ENCODE data around the gene FBXO27. TPM values are rescaled to one million over a fixed set of nuclear protein-coding genes. Genes with fewer than 3 reads are reported as not detected.

The FBXO27 gene, protein sequence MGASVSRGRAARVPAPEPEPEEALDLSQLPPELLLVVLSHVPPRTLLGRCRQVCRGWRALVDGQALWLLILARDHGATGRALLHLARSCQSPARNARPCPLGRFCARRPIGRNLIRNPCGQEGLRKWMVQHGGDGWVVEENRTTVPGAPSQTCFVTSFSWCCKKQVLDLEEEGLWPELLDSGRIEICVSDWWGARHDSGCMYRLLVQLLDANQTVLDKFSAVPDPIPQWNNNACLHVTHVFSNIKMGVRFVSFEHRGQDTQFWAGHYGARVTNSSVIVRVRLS
- total RNA-seq = 1 to 10 TPM; 3.0 to 9.7 (median 3.8) TPM

DNA sequence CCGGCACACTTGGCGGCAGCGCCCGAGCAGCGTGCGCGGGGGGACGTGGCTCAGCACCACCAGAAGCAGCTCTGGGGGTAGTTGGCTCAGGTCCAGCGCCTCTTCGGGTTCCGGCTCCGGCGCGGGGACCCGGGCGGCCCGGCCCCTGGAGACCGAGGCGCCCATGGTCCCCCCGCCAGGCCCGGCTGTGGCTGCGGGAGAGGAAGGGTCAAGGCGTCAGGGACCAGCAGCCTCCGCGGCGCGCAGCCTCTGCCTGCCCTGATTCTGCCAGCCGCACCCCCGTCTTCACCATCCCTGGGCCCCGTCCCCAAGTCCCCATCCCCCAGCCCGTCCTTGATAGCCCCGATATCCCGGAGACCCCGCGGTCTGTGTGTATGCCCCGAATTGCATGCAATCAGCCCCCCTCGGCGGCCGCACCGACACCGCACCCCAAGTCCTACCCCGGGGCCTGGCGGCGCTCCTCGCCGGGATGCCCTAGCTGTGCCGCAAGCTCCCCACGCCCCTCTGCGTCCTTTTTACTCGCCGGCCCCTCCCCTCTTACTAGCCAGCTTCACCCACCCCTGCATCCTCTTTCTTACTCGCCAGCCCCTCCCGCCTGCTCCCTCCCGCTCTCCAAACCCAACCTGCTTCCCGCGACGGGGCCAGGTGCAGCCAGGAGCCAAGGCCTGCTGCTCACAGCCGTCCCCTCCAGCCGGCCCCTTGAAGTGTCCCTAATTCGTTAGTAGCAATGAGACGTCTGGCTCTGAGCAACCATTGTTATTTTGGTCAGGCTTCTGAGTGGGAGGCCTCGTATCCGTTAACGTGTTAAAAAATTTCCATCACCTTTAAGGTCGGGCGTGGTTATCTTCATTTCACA lies at the start of gene FBXO27:
Gene FBXO27, minus strand, starts transcription at position 487 of the 856 bp plus-strand sequence. Its CDS starts 322 bp downstream, at position 165.
- TF ChIP-seq, protein P1, sequence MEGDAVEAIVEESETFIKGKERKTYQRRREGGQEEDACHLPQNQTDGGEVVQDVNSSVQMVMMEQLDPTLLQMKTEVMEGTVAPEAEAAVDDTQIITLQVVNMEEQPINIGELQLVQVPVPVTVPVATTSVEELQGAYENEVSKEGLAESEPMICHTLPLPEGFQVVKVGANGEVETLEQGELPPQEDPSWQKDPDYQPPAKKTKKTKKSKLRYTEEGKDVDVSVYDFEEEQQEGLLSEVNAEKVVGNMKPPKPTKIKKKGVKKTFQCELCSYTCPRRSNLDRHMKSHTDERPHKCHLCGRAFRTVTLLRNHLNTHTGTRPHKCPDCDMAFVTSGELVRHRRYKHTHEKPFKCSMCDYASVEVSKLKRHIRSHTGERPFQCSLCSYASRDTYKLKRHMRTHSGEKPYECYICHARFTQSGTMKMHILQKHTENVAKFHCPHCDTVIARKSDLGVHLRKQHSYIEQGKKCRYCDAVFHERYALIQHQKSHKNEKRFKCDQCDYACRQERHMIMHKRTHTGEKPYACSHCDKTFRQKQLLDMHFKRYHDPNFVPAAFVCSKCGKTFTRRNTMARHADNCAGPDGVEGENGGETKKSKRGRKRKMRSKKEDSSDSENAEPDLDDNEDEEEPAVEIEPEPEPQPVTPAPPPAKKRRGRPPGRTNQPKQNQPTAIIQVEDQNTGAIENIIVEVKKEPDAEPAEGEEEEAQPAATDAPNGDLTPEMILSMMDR (IDR thresholded peaks at IDR 0.05) = no peak
- TF ChIP-seq POLR2A (IDR thresholded peaks at IDR 0.05) = no peak
- no peak for TF ChIP-seq POLR2AphosphoS5 (IDR thresholded peaks at IDR 0.05)
- TF ChIP-seq EP300 (IDR thresholded peaks at IDR 0.05) = no peak
- H3K9me3 ChIP-seq = no peaks in the 10 kb centered on the region
- 10 to 19% methylated on average over 21 to 33 of the region's 66 CpGs for WGBS, 2 donors (ENCODE audit: low coverage in 1 of 2)
- peak; percentile 27 for ATAC-seq
- H3K4me1 ChIP-seq = peaks cover 0 to 26% (median 12%) of the 10 kb centered on the region in 3 donors
- no peaks in the 10 kb centered on the region for H3K27me3 ChIP-seq
- peak within 1 kb of the TSS in 3 of 4 donors; percentile 72 to 76 (median 75) for H3K27ac ChIP-seq
- peak within 1 kb of the TSS; percentile 47 to 81 for H3K4me3 ChIP-seq
- H3K36me3 ChIP-seq = peaks cover 0 to 14% of the 10 kb centered on the region in 2 donors

DNA sequence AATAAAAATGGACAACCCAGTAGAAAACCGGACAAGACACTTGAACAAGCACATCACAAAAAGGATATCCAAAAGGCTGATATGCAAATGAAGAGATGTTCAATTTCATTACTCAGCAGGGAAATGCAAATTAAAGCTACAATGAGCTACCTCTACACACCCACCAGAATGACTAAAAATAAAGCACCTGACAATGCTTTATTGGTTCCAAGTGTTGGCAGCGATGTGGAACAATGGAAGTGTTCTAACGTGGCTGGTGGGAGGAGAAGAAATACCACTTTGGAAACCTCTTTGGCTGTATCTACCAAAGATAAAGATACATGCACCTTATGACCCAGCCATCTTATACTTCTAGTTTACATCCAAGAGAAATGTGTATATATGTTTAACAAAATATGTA lies 48.1 kb upstream of the FBXO27 start:
- ATAC-seq = no peak
- TF ChIP-seq, protein P1 (IDR thresholded peaks at IDR 0.05) = no peak
- no peak for TF ChIP-seq POLR2AphosphoS5 (IDR thresholded peaks at IDR 0.05)
- TF ChIP-seq EP300 (IDR thresholded peaks at IDR 0.05) = no peak
- no peak for TF ChIP-seq POLR2A (IDR thresholded peaks at IDR 0.05)
- 41 to 70% methylated on average over 3 of the region's 3 CpGs for WGBS, 2 donors (ENCODE audit: low coverage in 1 of 2)
- H3K27me3 ChIP-seq = peaks cover 95% of the 10 kb centered on the region
- no peaks in the 10 kb centered on the region for H3K36me3 ChIP-seq
- H3K4me1 ChIP-seq = peaks cover 0 to 13% (median 0%) of the 10 kb centered on the region in 3 donors
- H3K4me3 ChIP-seq = no peak overlapping the region
- H3K27ac ChIP-seq = no peak overlapping the region
- no peaks in the 10 kb centered on the region for H3K9me3 ChIP-seq

DNA sequence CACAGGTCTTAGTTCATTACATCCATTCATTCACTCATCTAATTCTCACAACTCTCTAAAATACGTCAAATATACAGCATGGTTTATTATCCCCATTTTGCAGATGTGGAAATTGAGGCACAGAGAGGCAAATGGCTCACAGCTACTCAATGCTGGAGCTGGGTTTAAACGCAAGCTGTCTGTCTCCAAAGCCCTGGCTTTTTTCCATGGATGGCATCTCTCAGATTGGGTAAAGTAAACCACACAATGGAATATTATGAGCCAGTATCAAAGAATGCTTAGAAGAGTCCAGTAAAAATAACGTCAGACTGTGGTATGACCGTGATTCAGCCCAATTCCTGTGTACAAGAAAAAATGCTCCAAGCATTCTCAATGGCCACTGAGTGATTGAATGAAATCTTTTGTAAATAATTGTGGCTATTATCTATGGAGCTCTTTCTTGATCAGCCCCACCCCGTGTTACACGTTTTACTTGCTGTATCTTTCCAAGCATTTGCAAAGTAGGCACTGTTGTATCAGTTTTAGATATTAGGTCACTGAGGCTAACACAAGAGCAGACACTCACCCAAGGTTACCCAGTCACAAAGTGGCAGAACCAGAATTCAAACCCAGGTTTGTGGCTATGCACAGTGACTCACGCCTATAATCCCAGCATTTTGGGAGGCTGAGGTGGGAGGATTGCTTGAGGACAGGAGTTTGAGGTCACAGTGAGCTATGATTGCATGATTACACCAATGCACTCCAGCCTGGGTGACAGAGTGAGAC lies 46.3 kb upstream of the FBXO27 start:
- Histone ChIP-seq H3K4me3 (no peak overlapping the region), H3K9me3 (no peaks in the 10 kb centered on the region), H3K27ac (no peak overlapping the region), H3K27me3 (peaks cover 92% of the 10 kb centered on the region), H3K4me1 (peaks cover 0 to 4% (median 0%) of the 10 kb centered on the region in 3 donors), H3K36me3 (no peaks in the 10 kb centered on the region)
- WGBS, 2 donors (ENCODE audit: low coverage in 1 of 2) = 52% methylated on average over 6 to 7 of the region's 7 CpGs
- ATAC-seq = no peak
- TF ChIP-seq POLR2AphosphoS5 (IDR thresholded peaks at IDR 0.05) (no peak), EP300 (IDR thresholded peaks at IDR 0.05) (no peak), POLR2A (IDR thresholded peaks at IDR 0.05) (no peak)
- TF ChIP-seq, protein P1 (IDR thresholded peaks at IDR 0.05) = no peak

DNA sequence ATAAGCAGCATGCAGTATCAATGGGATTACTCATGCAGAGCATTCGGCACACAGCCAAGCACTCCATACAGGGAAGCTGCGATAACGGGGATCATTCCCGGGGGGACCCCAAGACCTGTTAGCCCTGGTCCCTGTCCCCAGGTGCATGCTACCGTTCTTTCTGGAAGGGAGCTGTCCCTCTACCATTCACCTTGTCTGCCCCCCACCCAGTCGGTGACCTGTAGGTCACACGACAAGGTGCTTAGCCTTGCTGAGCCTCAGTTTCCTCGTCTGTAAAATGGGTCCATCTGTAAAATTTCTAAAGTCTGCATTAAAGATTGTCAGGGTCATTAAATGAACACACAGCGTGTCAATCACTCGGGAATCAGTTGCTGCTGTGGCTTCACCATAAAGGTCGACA lies 45.0 kb upstream of the FBXO27 start:
- WGBS, 2 donors (ENCODE audit: low coverage in 1 of 2) = 87 to 90% methylated on average over 5 to 10 of the region's 11 CpGs
- ATAC-seq = no peak
- Histone ChIP-seq H3K27me3 (peaks cover 88% of the 10 kb centered on the region), H3K27ac (no peak overlapping the region), H3K4me1 (no peaks in the 10 kb centered on the region), H3K9me3 (no peaks in the 10 kb centered on the region), H3K4me3 (no peak overlapping the region), H3K36me3 (no peaks in the 10 kb centered on the region)
- TF ChIP-seq, protein P1 (IDR thresholded peaks at IDR 0.05) = no peak
- TF ChIP-seq POLR2AphosphoS5 (IDR thresholded peaks at IDR 0.05) = no peak
- no peak for TF ChIP-seq EP300 (IDR thresholded peaks at IDR 0.05)
- TF ChIP-seq POLR2A (IDR thresholded peaks at IDR 0.05) = no peak

All from gastroesophageal sphincter (tissue), 4 donors.